ENCODE results near the gene ACER1.

Gene ACER1

GRCh38 chr19:6340493-6341201, 7.2 kb upstream of the ACER1 start:
- no peak overlapping the region for H3K4me3 ChIP-seq (replicated peaks in 1 of 2; ENCODE audit: low read depth in 2 of 2, low read length in 2 of 2)
- TF ChIP-seq CTCF (IDR thresholded peaks at IDR 0.05; ENCODE audit: low read depth, low read length) = no peak
- DNase-seq (ENCODE audit: low read depth in 2 of 2) = no peak

GRCh38 chr19:6334490-6335285, 1.3 kb upstream of the ACER1 start:
- no peak for TF ChIP-seq CTCF (IDR thresholded peaks at IDR 0.05; ENCODE audit: low read depth, low read length)
- no peak overlapping the region for H3K4me3 ChIP-seq (replicated peaks in 1 of 2; ENCODE audit: low read depth in 2 of 2, low read length in 2 of 2)
- DNase-seq (ENCODE audit: low read depth in 2 of 2) = no peak

GRCh38 chr19:6326815-6327214, 6.6 kb downstream of the ACER1 start:
- no peak overlapping the region for H3K4me3 ChIP-seq (replicated peaks in 1 of 2; ENCODE audit: low read depth in 2 of 2, low read length in 2 of 2)
- no peak for DNase-seq (ENCODE audit: low read depth in 2 of 2)
- TF ChIP-seq CTCF (IDR thresholded peaks at IDR 0.05; ENCODE audit: low read depth, low read length) = no peak

- TF ChIP-seq CTCF (IDR thresholded peaks at IDR 0.05; ENCODE audit: low read depth, low read length) = no peak
- H3K4me3 ChIP-seq (replicated peaks in 1 of 2; ENCODE audit: low read depth in 2 of 2, low read length in 2 of 2) = no peak overlapping the region
- DNase-seq (ENCODE audit: low read depth in 2 of 2) = no peak
Measured at GRCh38 chr19:6325614-6326013, 7.8 kb downstream of the ACER1 start.

- DNase-seq (ENCODE audit: low read depth in 2 of 2) = no peak
- TF ChIP-seq CTCF (IDR thresholded peaks at IDR 0.05; ENCODE audit: low read depth, low read length) = no peak
- H3K4me3 ChIP-seq (replicated peaks in 1 of 2; ENCODE audit: low read depth in 2 of 2, low read length in 2 of 2) = no peak overlapping the region
Measured at GRCh38 chr19:6324757-6325156, 8.7 kb downstream of the ACER1 start.

GRCh38 chr19:6322284-6322683, 11.1 kb downstream of the ACER1 start:
- H3K4me3 ChIP-seq (replicated peaks in 1 of 2; ENCODE audit: low read depth in 2 of 2, low read length in 2 of 2) = no peak overlapping the region
- DNase-seq (ENCODE audit: low read depth in 2 of 2) = no peak
- TF ChIP-seq CTCF (IDR thresholded peaks at IDR 0.05; ENCODE audit: low read depth, low read length) = no peak
